Activated T-cell treated with anti-CD3 and anti-CD28 coated beads, Interleukin-2, amount 50 U/mL, for 1 hour (primary cell): ENCODE data around the gene PHACTR3.

Experiments used
- DNase-seq: peaks from one replicate; pipeline ENCODE4 v3.0.0-alpha.2; 2020

Gene PHACTR3

GRCh38 chr20:59737816-59738215 is 133.5 kb downstream of the PHACTR3 start:
- DNase-seq: no peak

DNA sequence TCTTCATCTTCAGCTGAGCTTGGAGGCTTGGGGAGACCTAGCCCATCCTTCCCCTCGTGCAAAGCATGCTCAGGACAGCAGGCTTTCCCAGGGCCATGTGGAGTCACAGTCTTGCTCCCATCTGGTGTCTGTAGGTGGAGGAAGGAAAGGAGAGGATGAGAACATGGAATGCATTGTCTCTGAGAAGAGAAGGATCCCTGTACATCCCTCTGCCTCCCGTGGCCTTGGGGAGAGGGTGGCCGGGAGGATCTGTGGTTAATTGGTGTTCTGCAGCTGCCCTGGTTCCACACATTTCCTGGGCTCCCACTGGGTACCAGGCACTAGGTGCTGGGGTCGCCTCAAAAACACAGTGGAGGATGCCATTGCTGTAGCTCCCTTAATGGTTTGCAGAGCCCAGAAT is 134.5 kb downstream of the PHACTR3 start:
- DNase-seq: no peak

DNA sequence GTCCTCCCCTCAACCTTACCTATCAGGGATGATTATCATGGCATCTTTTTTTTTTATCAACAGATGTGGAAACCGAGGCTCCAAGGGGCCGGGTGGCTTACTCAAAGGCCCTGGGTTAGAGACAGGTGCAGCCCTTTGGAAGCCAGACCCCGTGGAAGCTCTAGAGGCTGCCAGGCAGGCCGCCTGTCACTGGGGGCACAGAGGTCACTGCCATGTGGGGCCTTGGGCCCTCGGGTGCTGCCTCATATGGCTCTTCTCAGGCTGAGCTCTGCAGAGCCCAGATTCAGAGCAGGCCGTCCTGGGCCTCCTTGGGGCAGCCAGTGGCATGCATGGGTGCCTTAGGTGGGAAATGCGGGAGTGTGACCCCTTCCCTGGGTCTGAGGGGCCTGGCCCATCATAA is 136.3 kb downstream of the PHACTR3 start:
- DNase-seq: no peak

DNA sequence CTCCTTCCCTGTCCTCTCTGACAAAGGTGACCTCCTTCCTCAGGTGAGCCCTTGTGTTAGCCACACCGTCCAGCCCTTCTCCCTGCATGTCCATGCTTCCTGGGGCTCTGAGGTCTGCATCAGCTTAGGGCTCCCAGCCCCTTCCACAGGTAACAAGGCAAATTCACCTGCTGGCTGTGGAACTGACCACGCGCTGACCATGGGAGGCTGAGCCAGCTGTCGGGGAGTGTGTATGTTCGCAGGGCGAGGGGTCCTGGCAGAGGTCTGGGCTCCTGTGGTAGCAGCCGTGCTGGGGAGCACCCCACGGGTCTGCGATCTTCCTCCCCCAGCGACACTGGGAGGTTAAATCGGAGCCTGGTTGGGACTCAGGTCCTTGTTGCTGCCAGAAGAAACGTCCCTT is 136.7 kb downstream of the PHACTR3 start:
- no peak for DNase-seq

DNA sequence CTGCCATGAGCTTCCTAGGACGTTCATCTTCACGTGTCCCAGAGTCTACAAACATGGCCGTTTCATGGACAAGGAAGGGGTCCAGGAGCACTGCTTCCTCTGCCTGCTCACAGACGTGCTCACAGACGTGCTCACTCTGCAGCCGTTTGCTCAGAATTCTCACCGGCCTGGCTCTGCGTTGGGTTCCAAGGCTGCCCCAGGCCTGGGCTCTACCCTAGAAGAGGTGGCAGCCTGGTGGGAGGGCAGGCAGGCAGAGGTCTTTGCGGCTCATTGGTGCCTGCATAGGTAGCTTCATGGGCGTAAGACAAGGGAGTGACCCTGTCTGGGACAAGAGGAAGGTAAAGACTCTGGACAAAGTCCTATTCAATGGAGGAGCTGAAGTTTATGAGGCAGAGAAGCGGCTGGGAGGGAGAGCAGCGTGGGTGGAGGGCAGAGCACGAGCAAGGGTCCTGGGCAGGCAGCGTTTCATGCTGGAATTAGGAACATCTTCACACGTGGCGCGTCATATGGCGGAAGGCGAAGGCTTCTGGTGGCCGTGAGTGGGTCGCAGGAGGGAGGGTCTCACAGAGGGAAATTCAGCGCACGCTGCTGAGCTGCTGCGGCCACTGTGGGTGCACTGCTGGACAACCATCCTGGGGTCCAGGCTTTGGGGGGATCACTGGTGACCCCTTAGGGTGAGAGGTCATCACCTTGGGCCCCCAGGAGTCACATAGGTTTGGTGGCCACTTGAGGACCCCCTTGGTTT is 138.2 kb downstream of the PHACTR3 start:
- DNase-seq: no peak

GRCh38 chr20:59743308-59743707 is 139.0 kb downstream of the PHACTR3 start:
- no peak for DNase-seq

GRCh38 chr20:59743767-59744485 is 139.6 kb downstream of the PHACTR3 start:
- no peak for DNase-seq

DNA sequence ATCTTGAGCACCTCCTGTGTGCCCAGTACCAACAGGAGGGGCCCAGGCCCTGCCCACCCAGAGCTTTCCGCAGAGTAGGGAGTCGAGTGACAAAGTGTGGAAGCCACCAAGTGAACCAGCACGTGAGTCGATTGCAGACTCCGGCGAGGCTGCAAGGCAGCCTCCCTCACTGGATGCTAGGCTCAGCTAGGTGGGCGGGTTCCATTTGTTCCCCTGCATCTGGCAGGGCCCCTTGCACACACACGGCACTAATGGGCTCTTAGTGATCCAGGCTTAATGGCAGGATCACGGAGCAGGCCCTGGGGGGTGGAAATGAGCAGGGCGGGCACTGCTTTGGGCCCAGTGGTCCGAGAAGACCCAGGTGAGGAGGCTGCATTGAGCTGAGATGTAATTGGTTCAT is 140.4 kb downstream of the PHACTR3 start:
- no peak for DNase-seq

DNA sequence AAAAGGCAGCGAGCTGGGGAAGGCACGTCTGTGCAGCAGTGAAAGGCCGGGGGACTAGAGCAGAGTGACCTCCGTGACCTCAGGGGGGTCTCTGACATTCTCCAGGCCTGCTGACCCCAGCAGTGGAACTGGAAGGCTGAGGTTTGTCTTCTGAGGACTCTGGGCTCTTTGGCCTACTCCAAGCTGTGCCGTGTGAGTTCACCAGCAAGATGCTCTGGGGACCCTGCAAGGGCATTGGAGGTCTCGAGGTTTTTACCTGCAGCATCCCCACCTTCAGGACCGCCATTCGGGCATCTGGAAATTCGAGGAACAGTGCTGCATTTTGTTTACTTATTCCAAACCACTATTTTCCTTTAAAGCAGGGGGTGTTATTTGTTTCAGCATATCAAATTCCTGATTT is 140.9 kb downstream of the PHACTR3 start:
- DNase-seq: no peak

DNA sequence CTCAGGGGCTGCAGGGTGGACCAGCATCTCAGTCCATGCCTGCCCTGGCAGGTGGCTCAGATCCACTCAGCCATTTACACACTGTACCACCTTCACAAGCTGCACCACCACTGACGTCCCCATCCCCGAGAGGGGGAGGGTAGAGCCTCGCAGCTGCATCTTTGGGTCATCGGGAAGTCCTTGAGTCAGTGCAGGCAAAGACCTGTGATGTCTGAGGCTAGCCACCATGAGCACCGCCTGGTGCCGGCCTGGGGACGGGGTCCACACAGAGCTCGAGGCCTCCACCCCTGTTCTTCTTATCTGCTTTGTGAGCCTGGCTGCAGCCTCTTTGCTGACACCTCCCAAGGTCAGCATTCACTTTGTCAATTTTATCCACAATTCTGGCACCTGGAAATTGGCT is 141.4 kb downstream of the PHACTR3 start:
- DNase-seq: no peak

GRCh38 chr20:59746155-59746554 is 141.8 kb downstream of the PHACTR3 start:
- no peak for DNase-seq

GRCh38 chr20:59747671-59748515 is 143.6 kb downstream of the PHACTR3 start:
- no peak for DNase-seq

DNA sequence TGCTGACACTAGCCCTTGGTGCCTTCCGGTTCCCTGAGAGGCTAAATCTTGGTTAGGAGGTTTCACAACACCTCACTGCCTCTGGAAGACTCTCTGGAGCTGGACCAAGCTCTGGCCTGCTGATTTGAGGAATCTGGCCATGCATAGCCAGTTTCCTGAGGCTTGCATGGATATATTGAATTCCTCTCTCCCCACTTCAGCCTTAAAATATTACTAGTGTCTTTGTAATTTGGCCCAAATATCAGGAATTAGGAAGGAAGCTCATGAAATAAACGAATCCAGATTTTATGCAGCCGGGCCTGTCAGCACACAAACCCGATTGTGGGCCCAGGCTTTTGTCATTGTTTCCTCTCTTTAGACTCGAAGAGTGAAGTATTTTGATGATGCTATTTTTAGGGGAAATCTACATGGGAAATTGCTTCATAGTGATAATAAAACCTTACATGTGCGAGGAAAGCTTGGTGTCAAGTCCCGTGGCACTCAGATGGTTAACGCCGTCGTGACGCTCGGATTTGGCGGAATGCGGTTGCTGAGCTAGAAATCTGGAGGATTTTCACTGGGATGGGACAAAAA is 144.4 kb downstream of the PHACTR3 start:
- DNase-seq: no peak

DNA sequence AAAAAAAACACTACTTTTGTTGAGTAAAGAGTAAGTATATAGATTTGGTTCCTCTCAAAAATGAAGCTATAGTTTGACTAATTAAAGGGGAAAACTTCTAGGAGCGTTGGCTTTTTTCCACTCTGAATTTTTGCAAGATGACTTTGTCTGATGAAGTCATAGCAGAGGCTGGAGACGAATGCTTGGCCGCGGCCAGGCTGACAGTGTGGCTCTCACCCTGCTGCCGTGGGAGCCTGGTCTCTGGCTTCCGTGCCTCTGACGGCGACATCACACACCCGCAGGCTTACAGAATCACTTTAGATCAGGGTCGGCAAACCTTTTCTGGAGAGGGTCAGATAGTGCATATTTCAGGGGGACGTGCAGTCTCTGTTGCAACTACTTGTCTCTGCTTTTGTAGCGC is 145.0 kb downstream of the PHACTR3 start:
- no peak for DNase-seq

DNA sequence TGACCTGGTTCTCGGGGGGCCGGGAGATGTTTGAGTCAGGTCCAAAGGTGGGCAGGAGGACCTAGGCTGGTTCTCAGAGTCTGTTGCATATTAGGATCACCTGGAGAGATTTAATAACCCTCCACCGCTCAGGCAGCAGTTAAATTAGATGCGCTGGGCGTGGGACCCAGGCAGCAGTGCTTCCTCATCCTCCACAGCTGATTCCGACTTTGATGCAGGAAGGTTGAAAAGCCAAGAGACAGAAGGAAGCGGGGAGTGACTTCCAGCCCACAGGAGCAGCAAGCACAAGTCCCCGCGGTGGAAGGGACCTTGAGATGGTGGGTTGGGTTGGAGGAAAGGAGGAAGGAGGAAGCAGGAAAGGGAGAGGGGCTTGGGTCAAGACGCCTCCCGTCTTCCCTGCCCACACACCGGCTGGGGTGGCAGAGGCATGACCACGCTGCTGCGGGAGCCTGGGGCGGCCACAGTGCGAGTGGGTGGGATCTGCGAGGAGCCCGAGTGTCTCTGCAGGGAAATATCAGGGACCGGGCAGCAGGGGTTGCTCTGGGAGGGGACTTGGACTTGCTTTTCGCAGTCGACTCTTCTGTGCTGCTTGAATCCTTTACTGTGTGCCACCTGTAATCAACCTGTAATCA is 146.0 kb downstream of the PHACTR3 start:
- DNase-seq: no peak

GRCh38 chr20:59751075-59751711 is 146.9 kb downstream of the PHACTR3 start:
- DNase-seq: no peak

DNA sequence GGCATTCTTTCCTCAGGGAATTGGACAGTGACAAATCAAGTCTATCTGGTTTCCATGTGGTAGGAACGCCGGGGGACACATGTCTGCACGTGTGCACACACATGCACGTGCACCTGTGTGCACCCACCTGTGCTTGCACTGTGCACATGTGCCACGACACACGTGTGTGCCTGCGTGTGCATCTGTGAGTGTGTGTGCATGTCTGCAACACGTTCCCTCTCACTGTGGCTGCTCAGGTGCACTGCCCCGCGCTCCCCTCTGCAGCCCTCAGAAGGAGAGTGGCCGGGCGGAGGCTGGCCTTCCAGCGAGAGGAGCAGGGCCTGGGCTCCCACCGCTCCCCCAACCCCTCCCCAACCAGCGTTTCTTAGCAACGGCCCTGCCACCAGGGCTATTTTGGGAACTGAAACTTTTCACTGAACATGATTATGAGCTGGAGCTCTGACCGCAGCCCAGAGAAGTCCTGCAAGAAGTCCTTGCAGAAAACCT is 147.8 kb downstream of the PHACTR3 start:
- no peak for DNase-seq

GRCh38 chr20:59752704-59753460 is 148.5 kb downstream of the PHACTR3 start:
- no peak for DNase-seq

GRCh38 chr20:59753836-59754235 is 149.5 kb downstream of the PHACTR3 start:
- no peak for DNase-seq

DNA sequence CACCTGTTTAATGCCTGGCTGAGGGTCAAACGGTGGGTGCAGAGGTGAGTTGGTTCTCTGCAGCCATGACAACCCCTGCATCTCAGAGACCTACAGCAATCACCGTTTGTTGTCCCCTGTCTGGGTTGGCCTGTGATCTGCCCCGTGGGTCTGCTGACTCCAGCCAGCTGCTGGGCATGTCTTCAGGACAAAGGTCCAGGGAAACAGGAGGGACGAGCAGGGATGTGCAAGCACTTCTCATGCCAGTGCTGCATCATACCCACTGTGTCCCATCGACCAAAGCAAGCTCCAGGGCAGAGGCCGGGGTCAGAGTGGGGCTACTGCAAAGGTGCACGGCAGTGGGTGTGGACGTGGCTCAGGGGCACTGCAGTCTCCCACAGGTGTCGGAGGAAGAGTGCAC is 150.2 kb downstream of the PHACTR3 start:
- DNase-seq: no peak

DNA sequence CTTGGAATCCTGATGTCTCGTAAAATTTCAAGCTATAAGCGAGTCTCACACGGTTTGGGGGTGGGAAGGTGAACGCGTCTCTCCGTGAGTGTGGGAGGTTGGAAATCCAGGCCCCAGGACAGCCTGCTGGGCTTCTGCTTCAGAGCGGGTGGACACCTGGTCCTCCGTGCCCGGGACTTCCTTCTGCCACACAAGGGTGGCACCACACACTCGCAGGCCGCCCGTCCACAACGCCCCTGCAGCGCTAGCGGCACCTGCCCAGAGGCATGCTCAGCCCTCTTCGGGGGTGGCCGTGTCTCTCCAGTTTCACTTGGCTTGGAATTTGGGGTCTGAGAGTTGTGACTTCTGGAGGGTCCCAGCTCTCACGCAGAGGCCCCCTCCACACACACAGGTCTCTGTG is 151.9 kb downstream of the PHACTR3 start:
- no peak for DNase-seq
